Fibroblast of pulmonary artery (primary cell): ENCODE measurements around the gene LIMA1.

Experiments used
- DNase-seq: peaks from one replicate; pipeline ENCODE4 v3.0.0-alpha.2; 2010; ENCODE audit warnings: low read depth
- H3K4me3 ChIP-seq: replicated peaks from 2 replicates; pipeline ENCODE4 v1.5.1; 2011; ENCODE audit warnings: low read depth, mild to moderate bottlenecking, control low read depth, low read length, moderate library complexity
- CTCF ChIP-seq: IDR thresholded peaks from 2 replicates; pipeline ENCODE4 v1.5.1; 2011; ENCODE audit warnings: mild to moderate bottlenecking, control low read depth, low read length, inconsistent platforms; ENCODE audit errors: missing control alignments

The LIMA1 gene

GRCh38 chr12:50246873-50247612 lies 36.3 kb downstream of the LIMA1 start:
- H3K4me3 ChIP-seq: no peak overlapping the region
- no peak for TF ChIP-seq CTCF
- peak; percentile 93 for DNase-seq

- no peak overlapping the region for H3K4me3 ChIP-seq
- DNase-seq: no peak
- no peak for TF ChIP-seq CTCF
Measured at GRCh38 chr12:50246197-50246865, 37.0 kb downstream of the LIMA1 start.

GRCh38 chr12:50243507-50243906 lies 39.8 kb downstream of the LIMA1 start:
- no peak for DNase-seq
- H3K4me3 ChIP-seq: no peak overlapping the region
- no peak for TF ChIP-seq CTCF

GRCh38 chr12:50242751-50243191 lies 40.5 kb downstream of the LIMA1 start:
- no peak overlapping the region for H3K4me3 ChIP-seq
- no peak for TF ChIP-seq CTCF

GRCh38 chr12:50241178-50241577 lies 42.1 kb downstream of the LIMA1 start:
- no peak for DNase-seq
- H3K4me3 ChIP-seq: no peak overlapping the region
- no peak for TF ChIP-seq CTCF

More at GRCh38 chr12:50242751-50243191, 40.5 kb downstream of the LIMA1 start:
- peak; percentile 38 for DNase-seq

- TF ChIP-seq CTCF: no peak
- H3K4me3 ChIP-seq: no peak overlapping the region
- DNase-seq: peak; percentile 44
Measured at GRCh38 chr12:50240792-50241114, 42.6 kb downstream of the LIMA1 start.
